Trophoblast cell (in vitro differentiated cells and primary cell): ENCODE data around the gene RUFY1.
"Not testable (repeated sequence)": the region's sequence is repeated elsewhere in the genome, so short reads cannot be mapped to it uniquely, and the experiment has no call there.

Experiments used
- DNase-seq, 2 donors: peaks; one replicate each; pipeline ENCODE4 v3.0.0-alpha.2; 2016
- H2AFZ ChIP-seq: 2 replicates; pipeline ENCODE4 v1.6.1; 2013; ENCODE audit warnings: low read length, moderate library complexity, mild to moderate bottlenecking; ENCODE audit not compliant: insufficient read depth, poor library complexity
- H2AK5ac ChIP-seq: 2 replicates; pipeline ENCODE4 v1.6.1; 2013; ENCODE audit warnings: mild to moderate bottlenecking, low read length
- H2BK120ac ChIP-seq: 2 replicates; pipeline ENCODE4 v1.6.1; 2013; ENCODE audit warnings: low read length, mild to moderate bottlenecking, moderate library complexity; ENCODE audit not compliant: insufficient read depth, poor library complexity
- H2BK12ac ChIP-seq: 2 replicates; pipeline ENCODE4 v1.6.1; 2013; ENCODE audit warnings: mild to moderate bottlenecking, low read length, moderate library complexity
- H2BK5ac ChIP-seq: 2 replicates; pipeline ENCODE4 v1.6.1; 2013; ENCODE audit warnings: low read length, low read depth, moderate library complexity, mild to moderate bottlenecking; ENCODE audit not compliant: poor library complexity
- H3K14ac ChIP-seq: 2 replicates; pipeline ENCODE4 v1.6.1; 2013; ENCODE audit warnings: mild to moderate bottlenecking, low read length
- H3K18ac ChIP-seq: 2 replicates; pipeline ENCODE4 v1.6.1; 2013; ENCODE audit warnings: mild to moderate bottlenecking, low read length
- H3K23ac ChIP-seq: 2 replicates; pipeline ENCODE4 v1.6.1; 2013; ENCODE audit warnings: low read length
- H3K27ac ChIP-seq: 2 replicates; pipeline ENCODE4 v1.5.1; 2013; ENCODE audit warnings: low read depth, mild to moderate bottlenecking, inconsistent platforms, low read length, moderate library complexity
- H3K27me3 ChIP-seq: 2 replicates; pipeline ENCODE4 v1.6.1; 2013; ENCODE audit warnings: inconsistent platforms, mild to moderate bottlenecking, low read length, moderate library complexity; ENCODE audit not compliant: insufficient read depth
- H3K36me3 ChIP-seq, 2 experiments: 1 replicate in 1 of 2; 2 replicates in 1 of 2; pipeline ENCODE4 v1.6.1; 2013; ENCODE audit warnings: low read length in 2 of 2, mild to moderate bottlenecking in 2 of 2, moderate library complexity in 1 of 2; ENCODE audit not compliant: insufficient read depth in 2 of 2, control insufficient read depth in 1 of 2
- H3K4ac ChIP-seq: 2 replicates; pipeline ENCODE4 v1.6.1; 2013; ENCODE audit warnings: low read depth, mild to moderate bottlenecking, low read length, moderate library complexity
- H3K4me1 ChIP-seq, 2 experiments: 1 replicate in 1 of 2; 2 replicates in 1 of 2; pipeline ENCODE4 v1.6.1; 2013; ENCODE audit warnings: low read length in 2 of 2, mild to moderate bottlenecking in 2 of 2, moderate library complexity in 1 of 2; ENCODE audit not compliant: insufficient read depth in 2 of 2, control insufficient read depth in 1 of 2
- H3K4me2 ChIP-seq: 2 replicates; pipeline ENCODE4 v1.6.1; 2013; ENCODE audit warnings: inconsistent platforms, mild to moderate bottlenecking, low read length, moderate library complexity
- H3K4me3 ChIP-seq: 2 replicates; pipeline ENCODE4 v1.5.1; 2013; ENCODE audit warnings: mild to moderate bottlenecking, low read depth, low read length, inconsistent platforms
- H3K79me1 ChIP-seq: one replicate; pipeline ENCODE4 v1.6.1; 2013; ENCODE audit warnings: low read length
- H3K79me2 ChIP-seq: 2 replicates; pipeline ENCODE4 v1.6.1; 2013; ENCODE audit warnings: low read length, mild to moderate bottlenecking; ENCODE audit not compliant: control insufficient read depth, insufficient read depth, poor library complexity
- H3K9ac ChIP-seq: 2 replicates; pipeline ENCODE4 v1.6.1; 2013; ENCODE audit warnings: mild to moderate bottlenecking, low read length
- H3K9me3 ChIP-seq: 2 replicates; pipeline ENCODE4 v1.6.1; 2013; ENCODE audit warnings: low read depth, mild to moderate bottlenecking, control low read depth, inconsistent platforms, low read length; ENCODE audit not compliant: insufficient read depth
- H4K12ac ChIP-seq: 2 replicates; pipeline ENCODE4 v1.6.1; 2013; ENCODE audit warnings: low read depth, mild to moderate bottlenecking, low read length, moderate library complexity
- H4K8ac ChIP-seq: 2 replicates; pipeline ENCODE4 v1.6.1; 2013; ENCODE audit warnings: low read depth, mild to moderate bottlenecking, low read length, moderate library complexity
- H4K91ac ChIP-seq: one replicate; pipeline ENCODE4 v1.6.1; 2013; ENCODE audit warnings: low read depth, mild to moderate bottlenecking, low read length, moderate library complexity
- WGBS: extraction: QIAGEN DNeasy Blood & Tissue Kit; methylation state at CpG from one replicate; pipeline ENCODE4 v1.1.7; 2013; ENCODE audit warnings: missing lambda C conversion rate; ENCODE audit not compliant: insufficient read length, insufficient coverage; ENCODE audit errors: extremely low coverage; 5-methylcytosine and 5-hydroxymethylcytosine counted together

Gene RUFY1

DNA sequence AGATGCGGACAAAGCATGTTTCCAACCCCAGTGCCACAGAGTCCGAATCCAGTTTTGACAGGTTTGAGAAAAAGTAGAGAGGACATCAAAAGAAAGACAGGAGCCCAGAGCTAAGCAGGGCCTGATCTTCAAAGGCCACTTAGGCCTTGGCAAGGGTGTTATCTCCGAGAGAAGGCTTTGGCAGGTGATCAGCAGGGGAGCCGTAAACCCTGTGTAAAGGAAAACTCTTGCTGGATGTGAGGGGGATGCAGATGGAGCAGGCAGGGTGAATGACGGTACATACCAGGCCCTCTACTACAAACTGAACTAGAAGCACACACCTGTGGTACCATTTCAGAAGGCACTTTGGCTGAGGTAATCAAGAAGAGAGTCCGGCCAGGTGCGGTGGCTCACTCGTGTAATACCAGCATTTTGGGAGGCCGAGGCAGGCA, 74.5 kb downstream of the RUFY1 start:
- Histone ChIP-seq H3K27ac (no peak overlapping the region), H3K18ac (no peak overlapping the region), H3K4ac (peak overlapping the region; percentile 93), H4K12ac (no peak overlapping the region), H2BK120ac (no peak overlapping the region), H2BK12ac (no peak overlapping the region), H2AK5ac (peak overlapping the region; percentile 99), H3K4me2 (no peak overlapping the region), H3K4me3 (no peak overlapping the region), H3K9me3 (no peaks in the 10 kb centered on the region), H3K14ac (no peak overlapping the region), H4K8ac (no peak overlapping the region), H3K9ac (no peak overlapping the region), H4K91ac (peak overlapping the region; percentile 98), H2BK5ac (no peak overlapping the region), H3K79me1 (peaks cover 14% of the 10 kb centered on the region), H3K36me3 (peaks cover 11 to 15% of the 10 kb centered on the region in 2 experiments), H3K23ac (no peak overlapping the region), H3K79me2 (peaks cover 24% of the 10 kb centered on the region), H3K27me3 (no peaks in the 10 kb centered on the region), H3K4me1 (peaks cover 9 to 10% of the 10 kb centered on the region in 2 experiments), H2AFZ (peak overlapping the region; percentile 17)
- no CpG with 5 or more reads among the region's 9 CpGs for WGBS
- DNase-seq = no peak

DNA sequence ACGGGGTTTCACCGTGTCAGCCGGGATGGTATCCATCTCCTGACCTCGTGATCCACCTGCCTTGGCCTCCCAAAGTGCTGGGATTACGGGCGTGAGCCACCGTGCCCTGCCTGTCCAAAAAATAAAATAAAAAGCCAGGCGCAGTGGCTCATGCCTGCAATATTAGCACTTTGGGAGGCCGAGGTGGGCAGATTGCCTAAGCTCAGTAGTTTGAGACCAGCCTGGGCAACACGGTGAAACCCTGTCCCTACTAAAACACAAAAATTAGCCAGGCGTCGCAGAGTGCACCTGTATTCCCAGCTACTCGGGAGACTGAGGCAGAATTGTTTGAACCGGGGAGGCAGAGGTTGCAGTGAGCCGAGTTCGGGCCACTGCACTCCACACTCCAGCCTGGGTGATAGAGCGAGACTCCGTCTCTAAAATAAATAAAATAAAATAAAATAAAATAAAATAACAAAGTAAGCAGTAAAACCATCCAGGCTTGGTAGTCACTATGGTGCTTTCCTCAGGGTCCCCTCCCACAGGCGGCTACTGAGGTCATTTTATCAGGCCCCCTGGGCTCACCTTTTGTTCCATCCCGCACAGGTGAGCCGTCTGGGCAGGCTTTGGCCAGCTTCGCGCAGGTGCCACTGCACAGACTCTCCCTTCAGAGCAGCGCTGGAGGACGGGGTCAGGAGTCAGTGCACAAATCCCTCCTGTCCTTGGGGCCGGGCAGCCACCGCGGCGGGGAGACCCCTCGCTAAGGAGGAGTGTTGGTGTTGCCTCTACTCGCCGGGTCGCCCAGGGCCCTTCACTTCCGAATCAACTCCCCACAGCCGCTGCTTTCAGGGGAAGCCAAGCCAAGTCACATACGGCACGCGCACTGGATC, 83.4 kb downstream of the RUFY1 start:
- Histone ChIP-seq H3K4me2 (peak overlapping the region; percentile 33), H4K8ac (peak overlapping the region; percentile 60)
- H3K9ac ChIP-seq, H4K12ac ChIP-seq, H4K91ac ChIP-seq, H3K27ac ChIP-seq, H2AFZ ChIP-seq, H3K23ac ChIP-seq, H3K79me2 ChIP-seq, H3K4ac ChIP-seq, H3K14ac ChIP-seq, H2AK5ac ChIP-seq, H3K4me3 ChIP-seq, DNase-seq, H3K79me1 ChIP-seq, H3K36me3 ChIP-seq, H2BK120ac ChIP-seq, H3K18ac ChIP-seq, H2BK5ac ChIP-seq, H3K27me3 ChIP-seq, H3K9me3 ChIP-seq, H2BK12ac ChIP-seq, H3K4me1 ChIP-seq: not testable (repeated sequence)
- WGBS = no CpG with 5 or more reads among the region's 38 CpGs

DNA sequence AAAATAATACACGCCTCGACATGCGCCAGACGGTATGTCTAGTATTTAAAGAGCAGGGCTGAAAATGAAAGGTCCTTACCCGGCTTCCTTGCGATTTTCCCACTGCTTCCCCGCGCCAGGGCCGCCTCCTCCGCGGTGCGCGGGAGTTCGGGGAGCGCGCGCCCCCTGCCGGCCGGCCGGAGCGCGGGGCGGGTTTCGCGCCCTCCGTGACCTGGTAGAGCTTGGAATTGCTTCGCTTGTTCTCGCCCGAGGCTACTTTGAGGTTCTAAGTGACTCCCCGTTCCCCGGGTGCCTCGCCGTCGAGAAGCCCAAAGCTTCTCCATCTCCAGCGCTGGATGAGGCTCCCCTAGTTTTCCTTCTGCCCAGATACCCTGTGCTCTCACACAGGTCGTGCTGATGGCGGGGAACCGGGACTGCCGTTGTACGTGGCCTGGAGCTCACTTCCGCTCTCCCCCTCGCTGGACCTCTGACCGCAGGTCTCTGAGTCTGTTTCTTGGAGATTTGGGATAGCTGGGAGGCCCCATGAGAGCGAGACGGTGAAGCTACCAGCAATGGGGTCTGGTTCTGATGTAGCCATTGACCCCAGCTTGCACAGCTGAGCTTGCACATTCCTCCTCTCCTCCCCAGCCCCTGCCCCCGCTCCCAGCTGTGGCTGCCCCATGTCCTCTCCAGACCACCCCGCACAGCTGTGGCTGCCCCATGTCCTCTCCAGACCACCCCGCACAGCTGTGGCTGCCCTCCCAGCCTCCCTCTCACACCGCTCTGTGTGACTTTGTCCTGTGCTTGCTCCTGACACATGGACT, 84.2 kb downstream of the RUFY1 start:
- H3K79me1 ChIP-seq, H3K27ac ChIP-seq, H4K8ac ChIP-seq, H3K27me3 ChIP-seq, DNase-seq, H2AFZ ChIP-seq, H3K79me2 ChIP-seq, H3K4ac ChIP-seq, H3K9me3 ChIP-seq, H3K14ac ChIP-seq, H2BK12ac ChIP-seq, H2BK5ac ChIP-seq, H3K9ac ChIP-seq, H4K12ac ChIP-seq, H4K91ac ChIP-seq, H3K36me3 ChIP-seq, H2AK5ac ChIP-seq, H3K23ac ChIP-seq, H2BK120ac ChIP-seq, H3K4me1 ChIP-seq, H3K4me3 ChIP-seq, H3K18ac ChIP-seq: not testable (repeated sequence)
- no CpG with 5 or more reads among the region's 49 CpGs for WGBS
- H3K4me2 ChIP-seq = peak overlapping the region; percentile 61

DNA sequence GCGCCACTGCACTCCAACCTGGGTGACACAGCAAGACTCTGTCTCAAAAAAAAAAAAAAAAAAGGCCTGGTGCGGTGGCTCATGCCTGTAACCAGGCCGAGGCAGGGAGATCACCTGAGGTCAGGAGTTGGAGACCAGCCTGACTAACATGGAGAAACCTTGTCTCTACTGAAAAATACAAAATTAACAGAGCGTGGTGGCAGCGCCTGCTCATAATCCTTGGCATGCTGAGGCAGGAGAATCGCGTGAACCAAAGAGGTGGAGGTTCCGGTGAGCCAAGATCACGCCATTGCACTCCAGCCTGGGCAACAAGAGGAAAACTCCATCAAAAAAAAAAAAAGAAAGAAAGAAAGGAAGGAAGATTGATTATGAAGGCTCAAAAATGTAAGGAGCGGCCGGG, 88.9 kb downstream of the RUFY1 start:
- not testable (repeated sequence) for H3K36me3 ChIP-seq, H3K23ac ChIP-seq, H3K4me1 ChIP-seq

More for the DNA sequence above, 88.9 kb downstream of the RUFY1 start:
- not testable (repeated sequence) for H3K4ac ChIP-seq, H3K79me1 ChIP-seq, H4K8ac ChIP-seq, H4K91ac ChIP-seq, H3K9me3 ChIP-seq, H3K27me3 ChIP-seq, H2BK5ac ChIP-seq, H3K79me2 ChIP-seq, H2BK12ac ChIP-seq, H3K18ac ChIP-seq, H3K4me2 ChIP-seq, H2AK5ac ChIP-seq, H3K14ac ChIP-seq, H3K4me3 ChIP-seq, H2AFZ ChIP-seq, H3K27ac ChIP-seq, H4K12ac ChIP-seq, H2BK120ac ChIP-seq, DNase-seq, H3K9ac ChIP-seq
- WGBS = no CpG with 5 or more reads among the region's 11 CpGs
